ENCODE results near the gene IGDCC3.

The IGDCC3 gene

GRCh38 chr15:65389226-65389625 is 11.4 kb upstream of the IGDCC3 start:
- no peak overlapping the region for H3K4me3 ChIP-seq (replicated peaks; ENCODE audit: insufficient read depth, low read length)
- peaks cover 29% of the 10 kb centered on the region for H3K27me3 ChIP-seq (ENCODE audit: insufficient read depth, poor library complexity, severe bottlenecking)
- DNase-seq (ENCODE audit: low read depth in 1 of 2, low spot score in 1 of 2): no peak
- no peak overlapping the region for H3K27ac ChIP-seq (replicated peaks)
- TF ChIP-seq CTCF (IDR thresholded peaks at IDR 0.05; ENCODE audit: insufficient read depth, low read length) (no peak), GABPA (IDR thresholded peaks at IDR 0.05; ENCODE audit: low read depth) (no peak), POLR2AphosphoS5 (IDR thresholded peaks at IDR 0.05; ENCODE audit: low read depth) (no peak), SPI1 (IDR thresholded peaks at IDR 0.05; ENCODE audit: borderline replicate concordance, low read depth) (no peak)
- TF ChIP-seq, protein P1, sequence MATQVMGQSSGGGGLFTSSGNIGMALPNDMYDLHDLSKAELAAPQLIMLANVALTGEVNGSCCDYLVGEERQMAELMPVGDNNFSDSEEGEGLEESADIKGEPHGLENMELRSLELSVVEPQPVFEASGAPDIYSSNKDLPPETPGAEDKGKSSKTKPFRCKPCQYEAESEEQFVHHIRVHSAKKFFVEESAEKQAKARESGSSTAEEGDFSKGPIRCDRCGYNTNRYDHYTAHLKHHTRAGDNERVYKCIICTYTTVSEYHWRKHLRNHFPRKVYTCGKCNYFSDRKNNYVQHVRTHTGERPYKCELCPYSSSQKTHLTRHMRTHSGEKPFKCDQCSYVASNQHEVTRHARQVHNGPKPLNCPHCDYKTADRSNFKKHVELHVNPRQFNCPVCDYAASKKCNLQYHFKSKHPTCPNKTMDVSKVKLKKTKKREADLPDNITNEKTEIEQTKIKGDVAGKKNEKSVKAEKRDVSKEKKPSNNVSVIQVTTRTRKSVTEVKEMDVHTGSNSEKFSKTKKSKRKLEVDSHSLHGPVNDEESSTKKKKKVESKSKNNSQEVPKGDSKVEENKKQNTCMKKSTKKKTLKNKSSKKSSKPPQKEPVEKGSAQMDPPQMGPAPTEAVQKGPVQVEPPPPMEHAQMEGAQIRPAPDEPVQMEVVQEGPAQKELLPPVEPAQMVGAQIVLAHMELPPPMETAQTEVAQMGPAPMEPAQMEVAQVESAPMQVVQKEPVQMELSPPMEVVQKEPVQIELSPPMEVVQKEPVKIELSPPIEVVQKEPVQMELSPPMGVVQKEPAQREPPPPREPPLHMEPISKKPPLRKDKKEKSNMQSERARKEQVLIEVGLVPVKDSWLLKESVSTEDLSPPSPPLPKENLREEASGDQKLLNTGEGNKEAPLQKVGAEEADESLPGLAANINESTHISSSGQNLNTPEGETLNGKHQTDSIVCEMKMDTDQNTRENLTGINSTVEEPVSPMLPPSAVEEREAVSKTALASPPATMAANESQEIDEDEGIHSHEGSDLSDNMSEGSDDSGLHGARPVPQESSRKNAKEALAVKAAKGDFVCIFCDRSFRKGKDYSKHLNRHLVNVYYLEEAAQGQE (IDR thresholded peaks at IDR 0.05; ENCODE audit: insufficient replicate concordance, low read depth): no peak

- peaks cover 26% of the 10 kb centered on the region for H3K27me3 ChIP-seq (ENCODE audit: insufficient read depth, poor library complexity, severe bottlenecking)
- DNase-seq (ENCODE audit: low read depth in 1 of 2, low spot score in 1 of 2): no peak
- no peak overlapping the region for H3K4me3 ChIP-seq (replicated peaks; ENCODE audit: insufficient read depth, low read length)
- no peak overlapping the region for H3K27ac ChIP-seq (replicated peaks)
- TF ChIP-seq, protein P1 (IDR thresholded peaks at IDR 0.05; ENCODE audit: insufficient replicate concordance, low read depth): no peak
- no peak for TF ChIP-seq GABPA (IDR thresholded peaks at IDR 0.05; ENCODE audit: low read depth)
- no peak for TF ChIP-seq POLR2AphosphoS5 (IDR thresholded peaks at IDR 0.05; ENCODE audit: low read depth)
- no peak for TF ChIP-seq CTCF (IDR thresholded peaks at IDR 0.05; ENCODE audit: insufficient read depth, low read length)
- TF ChIP-seq SPI1 (IDR thresholded peaks at IDR 0.05; ENCODE audit: borderline replicate concordance, low read depth): no peak
Observed at GRCh38 chr15:65388306-65389080, 10.7 kb upstream of the IGDCC3 start.

- TF ChIP-seq POLR2AphosphoS5 (IDR thresholded peaks at IDR 0.05; ENCODE audit: low read depth): no peak
- no peak for TF ChIP-seq SPI1 (IDR thresholded peaks at IDR 0.05; ENCODE audit: borderline replicate concordance, low read depth)
- no peak for TF ChIP-seq CTCF (IDR thresholded peaks at IDR 0.05; ENCODE audit: insufficient read depth, low read length)
- TF ChIP-seq, protein P1 (IDR thresholded peaks at IDR 0.05; ENCODE audit: insufficient replicate concordance, low read depth): no peak
- no peak for TF ChIP-seq GABPA (IDR thresholded peaks at IDR 0.05; ENCODE audit: low read depth)
- Histone ChIP-seq H3K4me3 (replicated peaks; ENCODE audit: insufficient read depth, low read length) (no peak overlapping the region), H3K27ac (replicated peaks) (no peak overlapping the region), H3K27me3 (ENCODE audit: insufficient read depth, poor library complexity, severe bottlenecking) (peaks cover 29% of the 10 kb centered on the region)
- no peak for DNase-seq (ENCODE audit: low read depth in 1 of 2, low spot score in 1 of 2)
Observed at GRCh38 chr15:65386886-65387285, 9.1 kb upstream of the IGDCC3 start.
